Skin epidermis (tissue), 12 donors: ENCODE results near the gene KRTCAP2.
"Not testable (repeated sequence)": the region's sequence is repeated elsewhere in the genome, so short reads cannot be mapped to it uniquely, and the experiment has no call there.

Source experiments
- H3K27ac ChIP-seq, 21 experiments: fragments of 200-600 bp; sonication (generic) in 11 of 21; one replicate each; pipeline ENCODE4 v1.5.0; 2020; ENCODE audit warnings: mild to moderate bottlenecking in 3 of 21, inconsistent platforms in 2 of 21, moderate library complexity in 2 of 21
- H3K4me3 ChIP-seq, 7 experiments: fragments of 200-600 bp; sonication (generic) in 2 of 7; one replicate each; pipeline ENCODE4 v1.5.0; 2020; ENCODE audit warnings: inconsistent platforms in 2 of 7, mild to moderate bottlenecking in 2 of 7, moderate library complexity in 1 of 7

Gene KRTCAP2

GRCh38 chr1:155172732-155173477, at the start of gene KRTCAP2:
Gene KRTCAP2, minus strand, starts transcription at chr1:155173304. Its CDS starts 80 bp downstream, at chr1:155173224.
- Histone ChIP-seq H3K4me3 (peak within 1 kb of the TSS; percentile 61 to 92 (median 83)), H3K27ac (peak within 1 kb of the TSS; percentile 77 to 99 (median 93))

- H3K4me3 ChIP-seq, result not testable (repeated sequence)
- H3K27ac ChIP-seq, result peak overlapping the region in 3 of 21 experiments; percentile 30 to 50 (median 39)
These were observed 47.3 kb upstream of the KRTCAP2 start for GRCh38 chr1:155220211-155220965.

GRCh38 chr1:155219592-155220031, 46.5 kb upstream of the KRTCAP2 start:
- Histone ChIP-seq H3K27ac (peak overlapping the region in 6 of 21 experiments; percentile 26 to 65 (median 34)), H3K4me3 (no peak overlapping the region)

- Histone ChIP-seq H3K27ac (peak overlapping the region in 8 of 21 experiments; percentile 4 to 65 (median 27)), H3K4me3 (no peak overlapping the region)
These were observed 45.9 kb upstream of the KRTCAP2 start for GRCh38 chr1:155218854-155219591.

GRCh38 chr1:155214702-155215101, 41.6 kb upstream of the KRTCAP2 start:
- H3K4me3 ChIP-seq, H3K27ac ChIP-seq: not testable (repeated sequence)

- H3K27ac ChIP-seq, H3K4me3 ChIP-seq: not testable (repeated sequence)
These were observed 38.9 kb upstream of the KRTCAP2 start for GRCh38 chr1:155212051-155212440.

GRCh38 chr1:155211381-155212050, 38.4 kb upstream of the KRTCAP2 start:
- H3K27ac ChIP-seq, result peak overlapping the region in 2 of 21 experiments; percentile 11 to 44
- H3K4me3 ChIP-seq, result not testable (repeated sequence)

- Histone ChIP-seq H3K27ac (peak overlapping the region in 5 of 21 experiments; percentile 11 to 100 (median 44)), H3K4me3 (no peak overlapping the region)
These were observed 37.4 kb upstream of the KRTCAP2 start for GRCh38 chr1:155210314-155211104.

DNA sequence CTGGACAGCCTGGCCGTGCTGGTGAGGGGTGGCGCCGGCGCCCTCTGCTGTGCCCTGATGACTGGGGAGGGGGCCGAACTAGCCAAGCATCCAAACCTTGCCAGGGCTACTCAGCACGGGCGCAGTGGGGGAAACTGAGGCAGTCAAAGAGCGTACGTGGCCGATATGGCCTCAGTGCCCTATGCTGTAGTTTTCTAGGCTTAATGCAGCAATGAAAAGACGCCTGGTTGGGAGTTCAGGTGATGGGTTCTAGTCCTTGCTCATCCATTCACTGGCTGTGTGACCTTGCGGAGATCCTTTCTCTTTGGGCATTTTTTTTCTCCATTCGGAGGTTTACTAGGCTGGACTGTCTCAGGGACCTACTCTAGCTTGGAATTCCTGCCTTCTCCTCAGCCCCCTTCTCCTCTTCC, 36.2 kb upstream of the KRTCAP2 start:
- H3K4me3 ChIP-seq, result peak overlapping the region; percentile 78 to 94 (median 91)
- peak overlapping the region; percentile 94 to 100 (median 99) for H3K27ac ChIP-seq

DNA sequence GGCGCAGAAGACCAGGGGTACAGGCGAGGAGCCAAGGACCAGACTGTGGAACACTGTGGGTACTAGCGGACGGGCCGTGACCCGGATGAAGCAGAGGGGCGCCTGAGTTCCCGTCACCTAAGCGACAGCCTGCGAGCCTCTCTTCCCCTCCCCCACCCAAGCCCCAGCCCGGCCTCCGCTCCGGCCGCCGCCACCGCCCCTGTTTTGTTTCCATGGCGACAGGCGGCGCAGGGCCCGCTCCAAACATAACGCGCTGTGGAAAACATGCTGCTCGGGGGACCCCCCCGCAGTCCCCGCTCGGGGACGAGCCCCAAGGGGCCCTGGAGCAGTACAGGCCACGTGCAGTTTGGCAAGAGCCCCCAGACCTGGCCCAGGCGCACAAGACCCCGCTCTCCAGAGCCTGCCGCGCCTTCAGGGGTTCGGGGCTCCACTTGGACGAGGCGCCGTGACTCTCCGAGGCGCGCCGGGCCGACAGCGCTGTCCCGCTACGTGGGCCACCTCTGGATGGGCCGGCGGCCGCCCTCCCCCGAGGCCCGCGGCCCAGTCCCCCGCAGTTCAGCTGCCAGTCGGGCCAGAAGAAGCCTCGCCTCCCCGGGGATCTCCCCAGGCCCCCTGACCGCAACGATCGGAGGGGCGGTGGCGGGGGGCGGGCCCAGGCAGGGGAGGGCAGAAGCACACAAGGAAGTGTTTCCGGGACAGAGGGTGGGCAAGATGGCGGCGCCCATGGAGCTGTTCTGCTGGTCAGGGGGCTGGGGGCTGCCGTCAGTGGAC, 35.6 kb upstream of the KRTCAP2 start, which contains the start of gene MTX1:
Gene MTX1 (plus strand): TSS at position 155 of the 771 bp plus-strand sequence. CDS start 110 bp downstream, at position 265.
- Histone ChIP-seq H3K27ac (peak within 1 kb of the TSS; percentile 94 to 100 (median 99)), H3K4me3 (peak within 1 kb of the TSS; percentile 78 to 94 (median 91))

- Histone ChIP-seq H3K27ac (peak within 1 kb of the TSS; percentile 94 to 100 (median 99)), H3K4me3 (peak within 1 kb of the TSS; percentile 78 to 94 (median 91))
These were observed 34.9 kb upstream of the KRTCAP2 start, which contains the start of gene THBS3 for GRCh38 chr1:155207806-155208540. Gene THBS3, minus strand, starts transcription at chr1:155207897. Its CDS starts 21 bp downstream, at chr1:155207876.

DNA sequence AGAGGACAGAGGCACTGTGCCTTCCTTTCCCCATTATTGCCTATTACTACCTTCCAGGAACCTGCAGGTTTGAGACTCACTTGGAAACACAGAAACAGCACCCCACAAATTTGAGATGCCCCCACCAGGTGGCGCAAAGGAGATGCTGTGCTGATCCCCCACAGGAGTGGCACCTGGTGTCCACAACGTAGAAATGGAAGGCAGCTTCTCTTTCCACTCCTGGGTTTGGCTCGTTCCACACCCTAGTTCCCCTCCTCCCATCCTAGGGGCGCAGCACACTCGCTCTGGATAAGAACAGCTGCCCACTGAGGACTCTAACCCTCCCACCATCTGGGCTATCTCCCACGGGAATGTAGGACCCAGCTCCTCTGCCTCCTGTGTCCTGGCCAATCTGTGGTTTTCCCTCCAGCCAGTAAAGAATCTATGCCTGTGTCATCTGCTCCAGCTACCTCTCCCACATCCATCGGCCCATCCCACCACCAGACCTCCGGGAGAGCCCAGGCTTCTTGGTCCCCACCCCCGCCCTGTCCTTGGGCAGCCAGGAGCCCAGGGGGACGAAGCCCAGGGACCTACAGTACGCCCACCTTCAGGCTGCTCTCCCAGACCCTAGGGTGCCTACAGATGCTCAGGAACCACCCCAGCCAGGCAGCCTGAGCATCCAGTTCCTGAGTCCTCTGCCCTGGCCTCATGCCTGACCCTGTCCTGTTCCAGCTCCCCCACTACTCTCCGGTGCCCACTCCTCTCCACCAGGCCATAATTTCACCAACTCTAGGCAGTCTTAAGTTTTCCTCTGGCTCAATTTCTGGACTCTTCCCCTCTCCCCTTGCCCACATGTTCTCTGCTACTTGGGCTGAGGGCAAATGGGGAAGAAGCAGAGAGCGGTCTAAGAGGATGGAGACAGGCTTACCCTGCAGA, 34.0 kb upstream of the KRTCAP2 start:
- H3K27ac ChIP-seq, result peak overlapping the region in 20 of 21 experiments; percentile 94 to 100 (median 100)
- peak overlapping the region in 5 of 7 experiments; percentile 78 to 93 (median 91) for H3K4me3 ChIP-seq

DNA sequence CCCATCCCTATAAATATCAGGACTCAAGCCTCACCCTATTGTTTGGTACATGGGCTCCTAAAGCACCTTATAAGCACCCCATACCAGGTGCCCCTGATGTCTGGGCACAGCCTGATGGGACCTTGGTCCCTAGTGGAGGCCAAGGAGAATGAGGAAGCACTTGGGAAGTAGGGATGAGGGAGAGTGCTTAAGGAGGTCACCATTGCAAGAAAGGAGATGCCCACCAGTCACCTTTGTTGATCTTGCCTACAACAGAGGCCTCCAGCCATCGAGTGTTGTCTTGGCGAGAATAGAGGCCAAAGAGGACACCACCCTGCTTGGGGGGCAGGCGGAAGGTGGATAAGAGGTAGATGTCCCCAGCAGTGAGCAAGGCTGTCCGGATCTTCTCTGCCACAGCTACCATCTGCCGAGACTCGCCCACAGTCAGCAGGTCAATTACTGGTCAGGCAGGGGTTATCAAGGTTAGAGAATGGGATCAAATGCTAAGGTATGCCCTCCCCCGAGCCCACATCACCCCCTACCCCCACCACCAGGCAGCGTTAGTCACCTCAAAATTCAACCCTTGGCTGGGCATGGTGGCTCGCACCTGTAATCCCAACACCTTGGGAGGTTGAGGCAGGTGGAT, 33.0 kb upstream of the KRTCAP2 start:
- no peak overlapping the region for H3K4me3 ChIP-seq
- H3K27ac ChIP-seq, result peak overlapping the region in 3 of 21 experiments; percentile 100

DNA sequence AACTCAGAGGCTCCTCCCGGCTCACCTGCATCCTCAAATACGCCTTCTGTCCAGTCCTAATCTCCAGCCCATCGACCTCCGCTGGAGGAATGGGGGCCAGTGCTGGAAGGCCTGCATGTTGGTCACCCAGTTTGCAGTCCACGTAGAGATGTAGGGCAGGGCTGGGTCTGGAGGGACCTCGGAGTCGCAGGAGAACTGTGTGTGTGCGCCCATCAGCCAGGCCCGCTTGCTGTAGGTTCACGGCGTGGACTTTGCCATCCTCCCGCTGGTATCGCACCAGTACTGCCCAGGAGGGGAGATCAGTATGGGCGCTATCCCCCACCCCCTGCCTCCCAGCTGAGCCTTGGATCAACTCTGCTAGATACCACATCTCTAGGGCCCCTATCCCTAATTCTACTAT, 31.9 kb upstream of the KRTCAP2 start:
- H3K27ac ChIP-seq, result no peak overlapping the region
- H3K4me3 ChIP-seq, result no peak overlapping the region

GRCh38 chr1:155202731-155203515, 29.8 kb upstream of the KRTCAP2 start:
- H3K27ac ChIP-seq, result no peak overlapping the region
- no peak overlapping the region for H3K4me3 ChIP-seq
